Mammary epithelial cell (primary cell): ENCODE data around the gene PPP2R5D.

ENCODE experiments used
- EZH2 ChIP-seq: IDR thresholded peaks from 2 replicates; pipeline ENCODE4 v1.6.1; 2012; ENCODE audit warnings: low read length, inconsistent platforms, borderline replicate concordance
- TF ChIP-seq, protein P1 (sequence below), 2 donors: IDR thresholded peaks in 1 of 2; conservative IDR thresholded peaks in 1 of 2; 2 replicates each; pipeline ENCODE4 v1.5.1; 2011 to 2012; ENCODE audit warnings: inconsistent platforms in 2 of 2, low read length in 2 of 2, mild to moderate bottlenecking in 2 of 2, control low read depth in 1 of 2, low read depth in 1 of 2; ENCODE audit not compliant: insufficient read depth in 1 of 2; ENCODE audit errors: extremely low read depth in 1 of 2

DNA sequence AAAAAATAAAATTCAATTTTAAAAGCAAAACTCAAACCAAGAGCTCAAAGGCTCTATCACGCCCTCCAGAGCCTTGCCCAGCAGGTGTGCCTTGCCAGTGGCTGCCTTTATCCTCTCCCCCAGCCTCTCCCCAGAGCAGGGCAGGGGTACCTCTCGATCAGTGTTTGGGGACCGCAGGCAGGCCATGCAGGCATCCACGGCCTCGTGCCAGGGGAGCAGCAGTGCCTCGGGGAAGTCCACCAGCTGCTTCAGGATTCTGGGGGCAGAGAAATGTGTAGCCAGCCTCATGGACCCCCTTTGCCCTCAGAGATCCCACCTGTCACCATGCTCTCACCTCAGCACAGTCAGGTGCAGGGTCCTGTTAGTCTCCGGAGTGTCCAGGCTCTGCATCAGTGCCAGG lies 63.6 kb downstream of the PPP2R5D start:
- TF ChIP-seq, protein P1, sequence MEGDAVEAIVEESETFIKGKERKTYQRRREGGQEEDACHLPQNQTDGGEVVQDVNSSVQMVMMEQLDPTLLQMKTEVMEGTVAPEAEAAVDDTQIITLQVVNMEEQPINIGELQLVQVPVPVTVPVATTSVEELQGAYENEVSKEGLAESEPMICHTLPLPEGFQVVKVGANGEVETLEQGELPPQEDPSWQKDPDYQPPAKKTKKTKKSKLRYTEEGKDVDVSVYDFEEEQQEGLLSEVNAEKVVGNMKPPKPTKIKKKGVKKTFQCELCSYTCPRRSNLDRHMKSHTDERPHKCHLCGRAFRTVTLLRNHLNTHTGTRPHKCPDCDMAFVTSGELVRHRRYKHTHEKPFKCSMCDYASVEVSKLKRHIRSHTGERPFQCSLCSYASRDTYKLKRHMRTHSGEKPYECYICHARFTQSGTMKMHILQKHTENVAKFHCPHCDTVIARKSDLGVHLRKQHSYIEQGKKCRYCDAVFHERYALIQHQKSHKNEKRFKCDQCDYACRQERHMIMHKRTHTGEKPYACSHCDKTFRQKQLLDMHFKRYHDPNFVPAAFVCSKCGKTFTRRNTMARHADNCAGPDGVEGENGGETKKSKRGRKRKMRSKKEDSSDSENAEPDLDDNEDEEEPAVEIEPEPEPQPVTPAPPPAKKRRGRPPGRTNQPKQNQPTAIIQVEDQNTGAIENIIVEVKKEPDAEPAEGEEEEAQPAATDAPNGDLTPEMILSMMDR (conservative IDR thresholded peaks at IDR 0.05 in 1 of 2, IDR thresholded peaks at IDR 0.05 in 1 of 2; ENCODE audit: extremely low read depth in 1 of 2, insufficient read depth in 1 of 2, low read depth in 1 of 2, low read length in 2 of 2), result no peak
- TF ChIP-seq EZH2, result no peak
